ENCODE data around the gene AGR3. TPM values are rescaled to one million over a fixed set of nuclear protein-coding genes. Genes with fewer than 3 reads are reported as not detected.

AGR3 gene
- total RNA-seq, 1 experiment from 2014 or later = not detected

- in situ Hi-C loops (cut with HindIII; ENCODE audit: low sequenced_read_pairs) = no loop called here
- no peak for DNase-seq (ENCODE audit: low spot score)
These were observed 41.7 kb downstream of the AGR3 start for GRCh38 chr7:16840094-16840493.

- DNase-seq (ENCODE audit: low spot score) = no peak
- in situ Hi-C loops (cut with HindIII; ENCODE audit: low sequenced_read_pairs) = no loop called here
These were observed 42.1 kb downstream of the AGR3 start for GRCh38 chr7:16839646-16840045.

- in situ Hi-C loops (cut with HindIII; ENCODE audit: low sequenced_read_pairs) = no loop called here
These were observed 42.9 kb downstream of the AGR3 start for GRCh38 chr7:16838891-16839290.

GRCh38 chr7:16838386-16838785 is 43.4 kb downstream of the AGR3 start:
- DNase-seq (ENCODE audit: low spot score) = no peak
- in situ Hi-C loops (cut with HindIII; ENCODE audit: low sequenced_read_pairs) = no loop called here

More at GRCh38 chr7:16838891-16839290, 42.9 kb downstream of the AGR3 start:
- no peak for DNase-seq (ENCODE audit: low spot score)

GRCh38 chr7:16836481-16836880 is 45.3 kb downstream of the AGR3 start:
- DNase-seq (ENCODE audit: low spot score) = no peak

GRCh38 chr7:16833373-16833772 is 48.4 kb downstream of the AGR3 start:
- no peak for DNase-seq (ENCODE audit: low spot score)
- in situ Hi-C loops (cut with HindIII; ENCODE audit: low sequenced_read_pairs) = no loop called here

More at GRCh38 chr7:16836481-16836880, 45.3 kb downstream of the AGR3 start:
- in situ Hi-C loops (cut with HindIII; ENCODE audit: low sequenced_read_pairs) = no loop called here

GRCh38 chr7:16826060-16826459 is 55.7 kb downstream of the AGR3 start:
- in situ Hi-C loops (cut with HindIII; ENCODE audit: low sequenced_read_pairs) = no loop called here
- DNase-seq (ENCODE audit: low spot score) = no peak

- in situ Hi-C loops (cut with HindIII; ENCODE audit: low sequenced_read_pairs) = no loop called here
- no peak for DNase-seq (ENCODE audit: low spot score)
These were observed 59.8 kb downstream of the AGR3 start for GRCh38 chr7:16822029-16822428.

GRCh38 chr7:16818732-16819131 is 63.1 kb downstream of the AGR3 start:
- in situ Hi-C loops (cut with HindIII; ENCODE audit: low sequenced_read_pairs) = no loop called here
- DNase-seq (ENCODE audit: low spot score) = no peak

- in situ Hi-C loops (cut with HindIII; ENCODE audit: low sequenced_read_pairs) = no loop called here
- no peak for DNase-seq (ENCODE audit: low spot score)
These were observed 64.2 kb downstream of the AGR3 start for GRCh38 chr7:16817536-16817935.

- DNase-seq (ENCODE audit: low spot score) = no peak
- in situ Hi-C loops (cut with HindIII; ENCODE audit: low sequenced_read_pairs) = no loop called here
These were observed 65.0 kb downstream of the AGR3 start for GRCh38 chr7:16816824-16817223.

- in situ Hi-C loops (cut with HindIII; ENCODE audit: low sequenced_read_pairs) = no loop called here
These were observed 66.8 kb downstream of the AGR3 start for GRCh38 chr7:16815001-16815400.

GRCh38 chr7:16813232-16813616 is 68.6 kb downstream of the AGR3 start:
- in situ Hi-C loops (cut with HindIII; ENCODE audit: low sequenced_read_pairs) = no loop called here
- DNase-seq (ENCODE audit: low spot score) = no peak

More at GRCh38 chr7:16815001-16815400, 66.8 kb downstream of the AGR3 start:
- DNase-seq (ENCODE audit: low spot score) = no peak

GRCh38 chr7:16812542-16813231 is 69.1 kb downstream of the AGR3 start:
- in situ Hi-C loops (cut with HindIII; ENCODE audit: low sequenced_read_pairs) = no loop called here

GRCh38 chr7:16811551-16811950 is 70.2 kb downstream of the AGR3 start:
- in situ Hi-C loops (cut with HindIII; ENCODE audit: low sequenced_read_pairs) = no loop called here
- DNase-seq (ENCODE audit: low spot score) = no peak

More at GRCh38 chr7:16812542-16813231, 69.1 kb downstream of the AGR3 start:
- no peak for DNase-seq (ENCODE audit: low spot score)

GRCh38 chr7:16810573-16810972 is 71.2 kb downstream of the AGR3 start:
- no peak for DNase-seq (ENCODE audit: low spot score)
- in situ Hi-C loops (cut with HindIII; ENCODE audit: low sequenced_read_pairs) = no loop called here

- in situ Hi-C loops (cut with HindIII; ENCODE audit: low sequenced_read_pairs) = no loop called here
- no peak for DNase-seq (ENCODE audit: low spot score)
These were observed 71.7 kb downstream of the AGR3 start for GRCh38 chr7:16810112-16810511.

Other genes with a start within 250 kb of the AGR3 start
- 13.4 and 20.5 TPM in 2 replicates for gene ANKMY2, start 236.2 kb downstream of the AGR3 start, total RNA-seq (2014; rRNA removed; shearing (Covaris generic))
- 52.2 and 64.7 TPM in 2 replicates for gene BZW2, start 235.8 kb downstream of the AGR3 start, total RNA-seq (2014; rRNA removed; shearing (Covaris generic))
- not detected in 2 replicates for gene TSPAN13, start 128.2 kb downstream of the AGR3 start, total RNA-seq (2014; rRNA removed; shearing (Covaris generic))
- not detected in 2 replicates for gene AGR2, start 77.0 kb downstream of the AGR3 start, total RNA-seq (2014; rRNA removed; shearing (Covaris generic))

Data from G401 (cell line).